GM18502 (cell line): Measurements from ENCODE around the gene GRIN3B.
A peak's percentile ranks its signal among the peaks of the same experiment; 100 is the strongest.
"Not testable (repeated sequence)": the region's sequence is repeated elsewhere in the genome, so short reads cannot be mapped to it uniquely, and the experiment has no call there.

Source experiments
- ATAC-seq: cut with Tn5 transposase; IDR thresholded peaks from one replicate; pipeline ENCODE4 v1.9.1; 2021; ENCODE audit warnings: mild to moderate bottlenecking; ENCODE audit not compliant: unreplicated experiment, poor library complexity

Gene GRIN3B

DNA sequence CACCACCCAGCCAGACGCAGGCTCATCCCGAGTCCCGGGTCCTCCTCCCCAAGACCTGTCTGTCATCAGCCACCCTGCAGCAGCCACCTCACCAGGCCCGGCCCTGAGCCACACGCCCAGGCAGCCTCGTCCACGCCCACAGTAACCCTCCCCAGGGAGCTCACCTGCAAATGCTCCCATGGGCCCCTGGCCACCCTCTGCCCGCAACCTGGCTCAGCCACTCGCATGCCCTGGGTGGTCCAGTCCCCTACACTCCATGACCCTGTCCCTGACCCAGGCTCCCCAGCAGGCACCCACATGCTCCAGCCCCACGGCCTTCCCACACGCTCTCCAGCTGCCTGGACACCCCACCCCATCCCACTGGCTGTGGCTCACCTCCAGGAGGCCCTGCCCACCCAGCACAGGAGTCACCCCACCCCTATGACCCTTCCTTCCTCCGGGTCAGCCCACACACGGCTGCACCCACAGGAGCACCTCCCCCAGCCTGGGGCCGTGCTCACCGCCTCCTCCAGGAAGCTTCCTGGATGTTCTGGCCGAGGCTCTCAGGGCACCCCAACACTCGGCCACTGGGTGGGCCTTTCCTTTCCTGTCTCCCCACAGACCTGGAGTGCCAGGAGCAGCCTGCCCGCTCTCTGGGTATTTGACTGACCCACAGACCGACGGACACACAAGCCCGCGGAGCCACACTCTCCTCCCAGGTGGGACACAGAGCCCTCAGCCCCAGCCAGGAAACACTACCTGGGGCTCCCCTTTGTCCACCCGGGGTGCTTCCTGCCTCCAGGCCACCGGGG, 17.1 kb downstream of the GRIN3B start:
- ATAC-seq, result no peak

DNA sequence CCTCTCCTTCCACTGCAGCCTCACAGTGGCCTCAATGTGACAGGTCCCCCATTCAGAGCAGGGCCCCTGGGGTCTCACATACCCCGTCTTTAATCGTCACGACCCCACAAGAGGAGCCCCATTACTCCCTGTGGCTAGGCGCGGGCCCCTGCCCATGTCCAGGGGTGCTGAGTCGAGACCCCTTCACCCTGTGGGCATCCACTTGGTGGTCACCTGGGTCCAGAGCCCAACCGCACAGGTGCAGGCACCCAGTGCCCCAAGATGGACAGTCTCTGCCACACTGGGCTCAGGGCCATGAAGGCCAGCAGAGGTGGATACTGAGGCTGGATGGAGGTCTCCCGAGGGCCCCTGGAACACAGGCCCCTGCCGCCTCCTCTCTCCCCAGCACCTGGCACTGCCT, 17.7 kb downstream of the GRIN3B start:
- no peak for ATAC-seq

DNA sequence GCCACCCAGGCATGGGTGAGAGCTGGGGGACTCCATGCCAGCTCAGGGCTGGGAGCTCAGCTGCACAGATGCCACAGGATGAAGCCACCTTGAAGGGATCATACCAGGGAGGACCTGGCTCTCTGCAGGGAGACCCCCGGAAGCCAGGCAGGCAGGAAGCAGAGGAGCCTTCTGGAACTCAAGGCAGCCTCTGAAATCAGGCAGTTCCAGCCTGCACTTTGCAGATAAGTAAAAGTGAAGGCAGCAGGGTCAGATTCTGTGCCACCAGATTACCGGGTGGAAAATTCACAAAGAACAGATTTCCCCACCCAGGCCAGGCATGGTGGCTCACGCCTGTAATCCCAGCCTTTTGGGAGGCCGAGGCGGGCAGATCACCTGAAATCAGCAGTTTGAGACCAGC, 18.2 kb downstream of the GRIN3B start:
- no peak for ATAC-seq

DNA sequence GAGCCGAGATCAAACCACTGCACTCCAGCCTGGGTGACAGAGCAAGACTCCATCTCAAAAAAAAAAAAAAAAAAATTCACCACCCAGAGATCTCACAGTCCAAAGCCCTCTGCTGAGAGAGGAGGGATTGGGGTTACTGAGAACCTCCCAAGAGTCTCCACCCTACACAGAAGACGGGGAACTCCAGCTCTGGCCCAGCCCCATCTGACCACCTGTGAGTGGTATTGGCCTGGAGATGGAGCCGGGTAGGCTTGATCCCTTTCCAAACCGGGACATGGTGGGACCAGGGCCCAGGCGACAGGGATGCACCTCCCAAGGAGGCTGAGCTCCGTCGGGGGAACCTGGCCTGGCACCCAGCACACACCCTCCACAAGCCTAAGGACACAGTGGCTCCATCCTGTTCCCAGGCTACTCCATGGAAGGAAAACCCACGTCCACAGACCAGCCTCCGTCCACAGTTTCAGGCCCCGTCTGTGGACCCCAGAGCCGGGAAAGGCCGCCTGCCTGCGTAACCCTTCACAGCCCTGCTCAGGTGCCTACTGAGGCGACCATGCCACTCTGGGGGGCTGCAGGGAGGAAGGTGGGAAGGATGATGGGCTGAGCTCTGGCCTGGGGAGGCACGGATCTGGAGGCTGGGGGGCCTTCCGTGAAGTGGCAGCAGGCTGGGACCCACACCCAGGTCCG, 18.9 kb downstream of the GRIN3B start:
- ATAC-seq, result no peak

DNA sequence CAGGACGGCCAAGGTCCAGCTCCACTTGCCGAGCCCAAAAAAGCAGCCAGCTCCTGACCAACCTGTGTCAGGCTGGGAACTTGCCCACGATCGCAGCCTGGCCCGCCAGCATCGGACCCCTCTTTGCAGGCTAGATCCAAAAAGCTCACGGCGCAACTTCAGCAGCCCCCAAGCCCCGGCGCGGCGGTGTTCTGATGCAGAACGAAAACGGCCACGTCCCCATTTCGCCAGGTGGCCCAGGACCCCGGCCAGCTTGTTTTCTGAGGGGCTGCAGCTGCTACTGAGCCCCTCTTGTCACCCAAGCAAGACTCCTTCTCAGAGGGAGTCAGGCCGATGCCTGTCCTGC, 19.4 kb downstream of the GRIN3B start:
- ATAC-seq, result no peak

DNA sequence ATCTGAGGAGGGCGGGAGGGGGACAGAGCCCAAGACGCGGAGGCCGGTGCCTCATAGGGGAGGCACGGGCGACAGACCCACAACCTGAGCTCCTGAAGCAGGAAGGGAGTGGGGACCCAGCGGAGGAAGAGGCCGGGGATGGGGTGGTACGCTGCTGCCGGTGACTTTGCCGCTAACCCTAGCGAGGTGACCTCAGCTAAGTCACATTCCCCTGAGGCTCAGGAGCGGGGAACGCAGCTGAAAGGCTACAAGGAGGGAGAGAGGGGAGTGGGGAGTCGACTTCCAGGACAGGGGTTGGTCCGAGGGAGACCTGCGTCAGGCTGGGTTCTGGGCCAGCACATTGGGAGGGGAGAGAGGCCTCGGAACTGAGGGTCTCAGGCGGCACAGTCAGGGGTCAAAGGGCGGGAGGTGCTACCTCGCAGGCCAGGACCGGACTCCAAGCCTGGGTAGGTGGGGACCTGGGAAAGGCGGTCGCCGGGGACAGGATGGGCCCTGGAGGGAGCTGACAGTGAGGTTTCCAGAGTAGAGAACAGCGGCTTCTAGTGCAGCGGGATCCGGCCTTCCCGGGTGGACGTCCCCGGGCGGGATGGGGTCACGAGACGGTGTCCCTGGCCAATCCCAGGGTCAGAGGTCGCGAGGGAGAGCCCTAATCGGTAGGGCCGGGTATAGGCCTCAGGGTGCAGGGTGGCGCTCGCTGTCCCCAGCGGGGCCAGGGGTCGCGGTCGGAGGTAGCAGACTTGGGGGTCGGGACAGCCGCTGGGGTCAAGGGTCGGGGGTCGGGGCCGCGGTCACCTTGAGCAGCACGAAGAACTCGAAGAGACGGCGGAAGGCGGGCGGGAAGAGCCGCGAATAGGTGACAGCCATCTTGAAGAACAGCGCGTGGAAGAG, 20.0 kb downstream of the GRIN3B start:
- ATAC-seq, result no peak

DNA sequence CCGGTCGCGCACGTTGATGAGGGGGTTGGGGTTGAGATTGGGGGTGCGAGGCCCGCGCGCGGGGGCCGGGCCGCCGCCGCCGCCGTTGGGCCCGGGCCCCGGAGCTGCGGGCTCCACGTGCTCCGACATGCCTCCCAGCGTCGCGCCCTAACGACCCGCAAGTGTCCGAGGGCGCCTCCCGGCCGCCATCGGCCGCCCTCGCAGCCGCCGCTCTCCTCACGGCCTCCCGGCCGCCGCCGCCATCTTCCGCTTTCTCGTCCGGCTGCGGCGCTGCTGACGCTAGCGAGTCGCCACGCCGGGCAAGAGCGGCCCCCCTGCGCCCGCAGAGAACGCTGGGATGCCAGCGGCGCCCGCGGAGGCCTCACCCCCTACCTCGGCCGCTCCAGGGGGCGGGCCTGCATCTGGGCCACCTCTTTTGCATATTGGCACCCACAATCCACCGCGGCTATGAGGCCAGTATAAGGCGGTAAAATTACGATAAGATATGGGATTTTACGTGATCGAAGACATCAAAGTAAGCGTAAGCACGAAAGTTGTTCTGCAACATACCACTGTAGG, 20.7 kb downstream of the GRIN3B start, which contains the start of gene TMEM259:
TMEM259 (minus strand) TSS at position 256 of the 558 bp plus-strand sequence; CDS start at position 129, 127 bp downstream.
- ATAC-seq, result peak; percentile 75

DNA sequence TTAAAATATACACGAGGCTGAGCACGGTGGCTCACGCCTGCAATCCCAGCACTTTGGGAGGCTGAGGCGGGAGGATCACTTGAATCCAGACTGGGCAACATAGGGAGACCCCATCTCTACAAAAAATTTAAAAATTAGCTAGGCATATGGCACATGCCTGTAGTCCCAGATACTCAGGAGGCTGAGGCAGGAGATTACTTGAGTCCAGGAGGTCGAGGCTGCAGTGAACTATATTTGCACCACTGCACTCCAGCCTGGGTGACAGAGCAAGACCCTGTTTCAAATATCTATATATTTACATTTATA, 23.6 kb downstream of the GRIN3B start:
- ATAC-seq, result not testable (repeated sequence)

DNA sequence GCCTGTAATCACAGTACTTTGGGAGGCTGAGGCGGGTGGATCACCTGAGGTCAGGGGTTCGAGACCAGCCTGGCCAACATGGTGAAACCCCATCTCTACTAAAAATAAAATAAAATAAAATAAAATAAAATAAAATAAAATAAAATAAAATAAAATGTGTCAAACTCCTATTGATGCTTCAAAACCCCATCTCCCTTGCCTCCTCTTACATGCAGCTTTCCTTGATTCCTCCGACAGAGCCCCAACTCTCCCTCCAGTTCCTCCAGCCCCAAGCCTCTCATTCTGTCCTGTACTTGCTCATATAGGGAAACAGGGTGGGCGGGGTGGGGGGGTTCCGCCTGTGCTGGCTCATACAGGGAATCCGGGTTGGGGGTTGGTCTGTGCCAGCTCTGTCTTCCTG, 24.9 kb downstream of the GRIN3B start:
- ATAC-seq, result not testable (repeated sequence)

DNA sequence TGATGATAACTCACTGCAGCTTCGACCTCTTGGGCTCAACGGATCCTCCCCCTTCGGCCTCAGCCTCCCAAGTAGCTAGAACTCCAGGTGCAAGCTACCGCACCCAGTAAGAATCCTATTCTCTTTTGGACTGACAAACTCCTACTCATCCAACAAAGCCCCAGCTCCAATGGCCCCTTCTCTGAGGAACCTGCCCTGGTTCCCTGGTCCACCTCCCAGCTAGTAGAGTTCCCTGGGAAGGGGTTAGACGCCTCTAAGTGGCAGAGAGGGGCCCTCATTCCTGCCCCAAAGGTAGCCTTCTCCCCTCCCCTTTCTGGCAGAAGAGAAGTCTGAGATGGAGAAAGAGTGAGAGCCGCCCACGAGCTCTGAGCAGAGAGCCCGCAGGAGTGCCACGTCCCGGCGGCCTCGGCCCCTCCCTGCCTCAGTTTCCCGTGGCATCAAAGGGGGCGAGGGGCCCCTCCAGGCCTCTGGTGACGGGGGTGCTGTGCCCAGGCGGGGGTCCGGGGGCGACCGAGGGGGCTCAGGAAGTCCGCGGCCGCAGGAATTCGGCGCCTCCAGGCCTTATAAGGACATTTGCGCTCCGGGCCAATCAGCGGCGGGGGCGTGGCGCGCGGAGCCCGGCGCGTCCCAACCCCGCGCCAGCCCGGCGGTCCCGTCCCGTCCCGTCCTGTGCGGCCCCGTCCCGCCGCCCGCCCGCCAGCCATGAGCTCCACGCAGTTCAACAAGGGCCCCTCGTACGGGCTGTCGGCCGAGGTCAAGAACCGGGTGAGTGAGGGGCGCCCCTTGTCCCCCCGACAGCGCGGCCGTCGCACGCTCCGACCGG, 26.0 kb downstream of the GRIN3B start, which contains the start of gene CNN2:
CNN2 (plus strand) TSS at position 649 of the 823 bp plus-strand sequence; CDS start at position 703, 54 bp downstream.
- ATAC-seq, result peak; percentile 50

DNA sequence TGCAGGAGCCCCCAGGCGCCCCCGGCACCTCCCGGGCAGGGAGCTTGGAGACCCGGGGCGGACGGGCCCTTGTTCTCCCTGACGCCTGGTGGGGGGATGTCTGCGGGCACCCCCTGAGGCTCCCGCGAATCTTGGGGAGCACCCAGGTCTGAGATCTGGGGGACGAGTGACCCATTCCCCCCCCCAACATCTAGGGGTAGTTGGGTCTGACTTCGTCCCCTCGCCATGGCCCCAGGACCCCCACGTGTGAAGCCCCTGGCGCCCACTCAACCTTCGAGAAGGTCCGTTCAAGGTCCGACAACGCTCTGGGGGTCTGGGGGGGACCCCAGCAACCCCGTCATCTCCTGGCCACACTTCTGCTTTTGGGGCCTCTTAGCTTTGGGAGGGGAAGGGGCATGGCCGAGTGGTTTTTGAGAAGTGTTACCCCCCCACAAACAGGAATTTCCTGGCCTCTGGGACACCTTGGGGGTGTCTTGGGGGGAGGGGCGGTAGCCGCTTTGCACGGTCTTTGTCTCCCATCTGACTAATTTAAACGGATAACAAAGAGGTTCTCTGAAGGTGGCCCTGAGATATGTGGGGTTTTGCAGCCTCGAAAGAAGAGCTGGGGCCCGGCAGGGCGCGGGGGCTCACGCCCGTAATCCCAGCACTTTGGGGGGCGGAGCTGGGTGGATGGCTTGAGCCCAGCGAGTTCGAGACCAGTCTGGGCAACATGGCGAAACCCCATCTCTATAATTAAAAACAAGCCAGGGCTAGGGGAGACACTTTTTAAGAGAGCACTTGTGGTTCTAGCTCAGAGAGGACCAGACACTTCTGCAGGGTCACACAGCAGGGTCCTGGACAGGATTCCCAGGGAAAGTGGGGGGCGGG, 26.8 kb downstream of the GRIN3B start:
- ATAC-seq, result peak; percentile 11

DNA sequence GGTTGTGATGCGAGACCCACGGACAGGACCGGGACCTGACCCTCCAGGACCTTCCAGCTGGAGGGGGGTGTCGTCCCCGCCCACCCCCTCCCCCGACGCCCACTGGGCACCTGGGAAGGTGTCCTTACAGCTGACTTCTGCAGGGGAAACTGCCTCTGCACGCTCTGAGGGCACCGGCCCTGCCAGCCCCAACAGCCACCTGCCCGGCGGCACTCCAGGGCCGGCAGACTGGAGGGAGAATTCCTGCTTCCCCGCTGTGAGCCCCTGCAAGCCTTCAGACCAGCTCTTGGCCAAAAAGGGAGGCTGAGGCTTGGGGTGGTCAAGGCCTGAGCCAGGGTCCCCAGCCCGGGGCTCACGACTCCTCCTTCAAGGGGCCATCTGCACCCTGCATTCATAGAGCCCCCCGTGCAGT, 27.4 kb downstream of the GRIN3B start:
- ATAC-seq, result peak; percentile 10

DNA sequence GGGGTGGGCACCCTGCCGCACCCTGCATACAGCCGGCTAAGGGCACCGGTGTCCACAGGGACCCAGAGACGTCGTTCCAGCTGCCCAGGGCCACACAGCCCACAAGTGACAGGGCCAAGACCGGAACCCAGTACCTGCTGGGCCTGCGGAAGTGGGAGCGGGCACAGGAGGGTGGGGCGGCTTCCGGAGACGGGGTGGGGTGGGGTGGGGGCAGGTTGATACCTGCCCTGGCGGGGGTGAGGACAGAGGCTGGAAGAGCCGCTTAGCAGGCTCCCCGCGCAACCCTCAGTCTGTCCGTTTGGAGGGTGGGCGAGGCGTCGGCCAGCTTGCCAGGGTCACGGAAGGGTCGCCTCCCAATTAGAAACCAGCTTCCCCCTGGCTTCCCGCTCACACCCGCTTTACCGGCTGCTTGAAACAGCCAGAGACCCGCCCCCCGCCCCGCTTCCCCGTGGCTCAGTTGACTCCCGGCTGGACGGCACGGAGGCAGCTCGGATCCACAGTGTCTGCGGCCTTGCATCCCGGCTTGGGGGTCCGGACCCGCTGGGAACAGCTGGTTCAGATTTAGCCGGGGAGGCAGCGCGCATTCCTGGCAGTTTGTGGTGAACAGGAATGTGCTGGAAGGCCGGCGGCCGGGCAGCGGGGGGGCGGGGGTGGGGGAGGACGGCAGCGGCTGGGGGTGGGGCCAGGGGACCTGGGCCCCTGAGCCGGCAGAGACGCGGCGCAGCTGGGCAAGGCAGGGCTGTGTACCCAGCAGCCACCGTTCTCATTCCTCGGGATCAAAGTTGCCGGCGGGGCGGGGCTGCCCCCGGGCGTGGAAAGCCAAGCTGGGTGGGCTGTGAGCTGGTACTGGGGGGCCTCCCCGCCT, 28.1 kb downstream of the GRIN3B start:
- peak; percentile 42 for ATAC-seq

DNA sequence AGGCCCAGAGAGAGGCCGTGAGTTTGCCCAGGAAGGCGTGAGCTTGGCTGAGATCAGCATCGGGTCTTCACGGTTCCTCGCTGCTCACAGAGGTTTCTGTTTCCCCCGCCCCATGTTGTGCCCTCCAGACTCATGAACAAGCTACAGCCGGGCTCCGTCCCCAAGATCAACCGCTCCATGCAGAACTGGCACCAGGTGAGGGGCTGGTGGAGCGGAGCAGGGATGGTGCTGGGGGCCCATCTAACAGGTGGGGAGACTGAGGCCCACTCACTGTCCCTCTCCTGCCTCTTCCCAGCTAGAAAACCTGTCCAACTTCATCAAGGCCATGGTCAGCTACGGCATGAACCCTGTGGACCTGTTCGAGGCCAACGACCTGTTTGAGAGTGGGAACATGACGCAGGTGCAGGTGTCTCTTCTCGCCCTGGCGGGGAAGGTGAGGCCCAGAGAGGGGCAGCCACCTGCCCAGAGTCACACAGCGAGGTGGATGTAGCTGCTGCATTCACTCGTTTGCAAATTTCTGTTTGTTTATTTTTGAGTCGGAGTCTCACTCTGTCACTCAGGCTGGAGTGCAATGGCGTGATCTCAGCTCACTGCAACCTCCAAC, 32.1 kb downstream of the GRIN3B start:
- no peak for ATAC-seq

DNA sequence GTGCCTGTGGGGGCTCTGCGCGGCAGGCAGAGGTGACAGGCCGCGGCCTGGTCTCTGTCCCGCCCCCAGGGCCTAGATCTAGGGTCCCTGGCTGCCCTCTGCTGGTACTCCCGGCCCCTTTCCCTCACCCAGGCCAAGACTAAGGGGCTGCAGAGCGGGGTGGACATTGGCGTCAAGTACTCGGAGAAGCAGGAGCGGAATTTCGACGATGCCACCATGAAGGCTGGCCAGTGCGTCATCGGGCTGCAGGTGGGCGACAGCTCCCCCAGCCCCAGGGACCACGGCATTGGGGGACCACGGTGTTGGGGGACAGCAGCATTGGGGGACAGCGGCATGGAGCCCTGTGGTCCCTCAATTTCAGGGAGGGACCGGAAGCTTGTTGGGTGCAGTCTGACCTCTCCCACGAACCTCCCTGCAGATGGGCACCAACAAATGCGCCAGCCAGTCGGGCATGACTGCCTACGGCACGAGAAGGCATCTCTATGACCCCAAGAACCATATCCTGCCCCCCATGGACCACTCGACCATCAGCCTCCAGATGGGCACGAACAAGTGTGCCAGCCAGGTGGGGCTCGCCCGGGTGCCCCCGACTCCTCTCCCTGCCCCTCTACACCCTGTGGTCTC, 35.9 kb downstream of the GRIN3B start:
- no peak for ATAC-seq

DNA sequence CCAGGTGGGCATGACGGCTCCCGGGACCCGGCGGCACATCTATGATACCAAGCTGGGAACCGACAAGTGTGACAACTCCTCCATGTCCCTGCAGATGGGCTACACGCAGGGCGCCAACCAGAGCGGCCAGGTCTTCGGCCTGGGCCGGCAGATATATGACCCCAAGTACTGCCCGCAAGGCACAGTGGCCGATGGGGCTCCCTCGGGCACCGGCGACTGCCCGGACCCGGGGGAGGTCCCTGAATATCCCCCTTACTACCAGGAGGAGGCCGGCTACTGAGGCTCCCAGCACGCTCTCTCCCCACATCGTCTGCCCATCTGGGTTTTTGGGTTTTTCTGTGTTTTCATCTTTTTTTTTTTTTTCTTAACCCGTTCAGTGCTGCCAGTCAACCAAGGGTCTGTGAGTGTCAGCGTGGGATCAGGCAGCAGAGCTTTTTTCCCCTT, 37.4 kb downstream of the GRIN3B start:
- ATAC-seq, result no peak
